Lung (tissue), 16 donors: ENCODE results near the gene SH2D7. TPM values are rescaled to one million over a fixed set of nuclear protein-coding genes. Genes with fewer than 3 reads are reported as not detected.

ENCODE experiments used
- ATAC-seq: fragments of 200-7000 bp; cut with Tn5 transposase; one replicate; pipeline ENCODE4 v1.9.1; 2020; ENCODE audit warnings: moderate number of reproducible peaks; ENCODE audit not compliant: insufficient read depth, low FRiP score
- DNase-seq, 3 donors: peaks; one replicate each; pipeline ENCODE4 v3.0.0-alpha.2; 2013 to 2017
- H3K27ac ChIP-seq, 2 donors: one replicate each; pipeline ENCODE4 v1.5.1; 2013; ENCODE audit warnings: mild to moderate bottlenecking in 2 of 2, moderate library complexity in 2 of 2, control low read depth in 1 of 2, inconsistent platforms in 1 of 2, low read depth in 1 of 2, low read length in 1 of 2
- H3K27me3 ChIP-seq, 3 donors: one replicate each; pipeline ENCODE4 v1.5.1; 2013; ENCODE audit warnings: low read length in 2 of 3; ENCODE audit not compliant: control insufficient read depth in 3 of 3, insufficient read depth in 3 of 3
- H3K36me3 ChIP-seq, 4 donors: one replicate each; pipeline ENCODE4 v1.5.1; 2013; ENCODE audit warnings: low read length in 4 of 4, mild to moderate bottlenecking in 1 of 4, moderate library complexity in 1 of 4; ENCODE audit not compliant: control insufficient read depth in 4 of 4, insufficient read depth in 4 of 4
- H3K4me1 ChIP-seq, 5 donors: one replicate each; pipeline ENCODE4 v1.5.1; 2013; ENCODE audit warnings: low read length in 5 of 5, mild to moderate bottlenecking in 2 of 5, moderate library complexity in 1 of 5; ENCODE audit not compliant: control insufficient read depth in 5 of 5, insufficient read depth in 5 of 5
- H3K4me3 ChIP-seq: one replicate; pipeline ENCODE4 v1.5.1; 2013; ENCODE audit warnings: mild to moderate bottlenecking, control low read depth, moderate library complexity
- H3K9ac ChIP-seq, 2 donors: one replicate each; pipeline ENCODE4 v1.5.1; 2013; ENCODE audit warnings: low read length in 2 of 2, control low read depth in 1 of 2; ENCODE audit not compliant: insufficient read depth in 1 of 2
- H3K9me3 ChIP-seq, 4 donors: one replicate each; pipeline ENCODE4 v1.5.1; 2013; ENCODE audit warnings: low read length in 3 of 4, mild to moderate bottlenecking in 1 of 4, moderate library complexity in 1 of 4; ENCODE audit not compliant: control insufficient read depth in 4 of 4, insufficient read depth in 3 of 4
- WGBS, 2 donors: extraction: QIAGEN DNeasy Blood & Tissue Kit; methylation state at CpG; one replicate each; pipeline ENCODE4 v1.1.7; 2013; 5-methylcytosine and 5-hydroxymethylcytosine counted together
- long read RNA-seq, 5 donors: transcript quantifications; one replicate each; lab custom pipeline, GENCODE V29; 2026
- polyA plus RNA-seq, 2 donors: library from polyadenylated mRNA; stranded (reverse); fragments of 200-250 nt; gene quantifications; one replicate each; pipeline ENCODE4 v1.2.1, GENCODE V29; 2013
- total RNA-seq, 2 donors: library from RNA; depleted of rRNA in 1 of 2; stranded (reverse); fragments of >200 nt in 1 of 2; gene quantifications; one replicate each; pipeline ENCODE4 v1.2.1, GENCODE V29; 2014 to 2021
- TF ChIP-seq, protein P1 (sequence below): IDR thresholded peaks from 2 replicates; pipeline ENCODE4 v1.5.1; 2012; ENCODE audit warnings: mild to moderate bottlenecking; ENCODE audit errors: control extremely low read depth, extremely low read depth
- donor health status: control.
- donor health status: control.
- donor health status: Bipolar disorder and iron deficiency.
- donor health status: healthy.
- donor health status: DM: yes; HTN: yes; CAD: no.

The SH2D7 gene
- under 1 TPM in 1 of 2 donors, not detected in 1; 0.25 TPM for total RNA-seq
- polyA plus RNA-seq, result under 1 TPM in 1 of 2 donors, not detected in 1; 0.04 TPM
- long read RNA-seq, donor 1, result 0 reads
- long read RNA-seq, donor 2, result 0 reads
- long read RNA-seq, donor 3, result 0 reads
- long read RNA-seq, donor 4, partial matches to known transcripts, result 0 of 5 reads
- long read RNA-seq, donor 4, other reads (novel, unspliced or antisense), result 5 of 5 reads
- long read RNA-seq, donor 5, result 0 reads

DNA sequence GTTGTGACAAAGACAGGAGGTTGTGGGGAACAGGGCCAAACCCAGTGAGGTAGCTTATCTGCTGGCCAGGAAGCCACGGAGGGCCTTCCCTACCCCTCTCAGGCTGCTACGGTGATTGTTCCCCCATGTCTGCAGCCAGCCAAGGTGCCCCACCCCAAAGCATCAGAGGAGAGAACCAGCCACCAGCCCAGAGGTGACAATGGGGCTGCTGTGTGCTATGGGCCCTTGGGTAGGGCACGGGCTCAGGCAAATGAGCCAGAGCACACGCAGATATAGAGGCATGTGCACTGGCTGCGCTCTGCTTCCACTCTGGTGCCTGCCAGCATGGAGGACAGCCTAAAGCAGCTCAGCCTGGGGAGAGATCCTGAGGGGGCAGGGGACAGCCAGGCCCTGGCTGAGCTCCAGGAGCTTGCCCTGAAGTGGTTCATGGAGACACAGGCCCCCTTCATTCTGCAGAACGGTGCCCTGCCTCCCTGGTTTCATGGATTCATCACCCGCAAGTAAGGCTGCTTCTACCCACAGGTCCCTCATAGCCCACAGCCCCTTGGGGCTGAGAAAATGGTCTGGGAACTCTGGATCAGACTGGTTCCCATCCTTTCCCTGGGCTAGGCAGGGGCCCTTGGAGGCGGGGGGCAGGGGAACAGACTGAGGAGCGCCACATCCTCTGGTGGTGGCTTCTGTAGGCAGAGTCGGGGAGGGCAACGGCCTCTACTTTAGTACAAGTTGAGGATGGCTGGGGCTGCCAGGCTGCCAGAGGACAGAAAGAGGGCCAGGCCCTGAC, at the start of gene SH2D7:
Gene SH2D7, plus strand, starts transcription at position 301 of the 781 bp plus-strand sequence. Its CDS starts 24 bp downstream, at position 325.
- H3K9me3 ChIP-seq, result no peaks in the 10 kb centered on the region
- H3K27me3 ChIP-seq, result no peaks in the 10 kb centered on the region
- no peak within 1 kb of the TSS for H3K9ac ChIP-seq
- H3K36me3 ChIP-seq, result no peaks in the 10 kb centered on the region
- ATAC-seq (no peak), DNase-seq (no peak)
- H3K4me3 ChIP-seq, result no peak within 1 kb of the TSS
- peaks cover 0 to 36% (median 10%) of the 10 kb centered on the region in 5 donors for H3K4me1 ChIP-seq
- H3K27ac ChIP-seq, result peak within 1 kb of the TSS in 1 of 2 donors; percentile 64
- 74 to 77% methylated on average over 11 of the region's 11 CpGs for WGBS, 2 donors
- TF ChIP-seq, protein P1, sequence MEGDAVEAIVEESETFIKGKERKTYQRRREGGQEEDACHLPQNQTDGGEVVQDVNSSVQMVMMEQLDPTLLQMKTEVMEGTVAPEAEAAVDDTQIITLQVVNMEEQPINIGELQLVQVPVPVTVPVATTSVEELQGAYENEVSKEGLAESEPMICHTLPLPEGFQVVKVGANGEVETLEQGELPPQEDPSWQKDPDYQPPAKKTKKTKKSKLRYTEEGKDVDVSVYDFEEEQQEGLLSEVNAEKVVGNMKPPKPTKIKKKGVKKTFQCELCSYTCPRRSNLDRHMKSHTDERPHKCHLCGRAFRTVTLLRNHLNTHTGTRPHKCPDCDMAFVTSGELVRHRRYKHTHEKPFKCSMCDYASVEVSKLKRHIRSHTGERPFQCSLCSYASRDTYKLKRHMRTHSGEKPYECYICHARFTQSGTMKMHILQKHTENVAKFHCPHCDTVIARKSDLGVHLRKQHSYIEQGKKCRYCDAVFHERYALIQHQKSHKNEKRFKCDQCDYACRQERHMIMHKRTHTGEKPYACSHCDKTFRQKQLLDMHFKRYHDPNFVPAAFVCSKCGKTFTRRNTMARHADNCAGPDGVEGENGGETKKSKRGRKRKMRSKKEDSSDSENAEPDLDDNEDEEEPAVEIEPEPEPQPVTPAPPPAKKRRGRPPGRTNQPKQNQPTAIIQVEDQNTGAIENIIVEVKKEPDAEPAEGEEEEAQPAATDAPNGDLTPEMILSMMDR, result no peak

DNA sequence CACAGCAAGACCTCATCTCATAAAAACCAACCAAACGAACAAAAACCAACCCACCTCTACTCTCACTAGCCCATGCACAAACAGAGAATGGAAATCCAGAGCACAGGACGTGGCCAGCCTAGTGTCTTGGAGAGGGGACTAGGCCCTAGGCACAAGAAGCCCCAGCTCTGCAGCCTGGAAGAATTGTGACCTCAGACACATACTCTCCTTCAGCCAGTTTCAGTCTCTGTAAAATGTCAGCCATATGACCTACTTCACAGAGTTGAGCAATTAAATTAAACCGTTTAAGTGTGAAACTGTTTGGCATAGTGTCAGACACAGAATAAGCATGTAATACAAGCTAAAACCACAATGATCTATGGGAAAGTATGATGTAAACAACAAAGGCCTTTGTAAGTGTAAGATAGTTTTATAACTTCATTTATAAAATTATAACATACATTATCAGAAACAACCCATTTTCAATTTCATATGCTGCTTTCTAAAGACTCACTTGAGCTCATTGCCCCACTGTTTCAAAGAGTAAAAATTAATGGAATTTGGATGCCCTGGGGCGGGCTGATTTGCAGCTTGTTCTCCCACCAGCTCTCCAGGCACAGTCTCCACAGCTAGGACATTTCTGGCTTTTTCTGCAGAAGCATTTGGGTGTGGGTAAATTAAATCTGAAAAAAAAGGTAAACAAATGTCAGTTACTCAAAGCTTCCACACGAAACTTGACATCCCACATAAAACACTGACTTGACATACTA, 47.8 kb upstream of the SH2D7 start:
- whole genome bisulfite sequencing, 2 donors, result 59 to 62% methylated on average over 5 of the region's 5 CpGs
- H3K9ac ChIP-seq, result no peak overlapping the region
- no peak overlapping the region for H3K4me3 ChIP-seq
- DNase-seq (no peak), ATAC-seq (no peak)
- TF ChIP-seq, protein P1, result no peak
- no peaks in the 10 kb centered on the region for H3K27me3 ChIP-seq
- peaks cover 0 to 25% (median 10%) of the 10 kb centered on the region in 5 donors for H3K4me1 ChIP-seq
- H3K9me3 ChIP-seq, result no peaks in the 10 kb centered on the region
- peaks cover 0 to 26% (median 16%) of the 10 kb centered on the region in 4 donors for H3K36me3 ChIP-seq
- peak overlapping the region in 1 of 2 donors; percentile 40 for H3K27ac ChIP-seq

DNA sequence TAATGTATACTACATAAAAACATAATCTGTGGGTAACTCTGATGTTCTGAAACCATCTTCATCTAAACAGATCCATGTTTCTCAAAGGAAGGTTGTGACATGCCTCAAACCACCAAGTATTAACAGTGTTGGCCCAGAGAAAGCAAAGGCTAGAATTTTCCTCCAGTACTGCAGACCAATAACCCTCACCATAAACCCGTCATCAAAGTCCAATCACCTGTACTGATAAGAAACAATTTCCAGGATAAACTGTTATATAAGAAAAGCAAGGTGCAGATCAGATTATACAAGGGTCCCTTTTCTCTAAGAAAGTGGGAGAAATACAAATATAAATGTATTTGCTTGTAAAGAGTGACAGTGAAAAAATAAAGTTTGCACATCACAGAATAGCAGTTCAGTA, 47.2 kb upstream of the SH2D7 start:
- no peak overlapping the region for H3K4me3 ChIP-seq
- TF ChIP-seq, protein P1, result no peak
- DNase-seq (no peak), ATAC-seq (no peak)
- no peak overlapping the region for H3K9ac ChIP-seq
- H3K27me3 ChIP-seq, result no peaks in the 10 kb centered on the region
- H3K27ac ChIP-seq, result no peak overlapping the region
- H3K4me1 ChIP-seq, result peaks cover 2 to 32% (median 14%) of the 10 kb centered on the region in 5 donors
- H3K9me3 ChIP-seq, result no peaks in the 10 kb centered on the region
- 62 to 80% methylated on average over 1 of the region's 1 CpG for WGBS, 2 donors
- peaks cover 0 to 26% (median 19%) of the 10 kb centered on the region in 4 donors for H3K36me3 ChIP-seq
